Measurements from ENCODE around the gene GSK3B.

- TF ChIP-seq, protein P1, sequence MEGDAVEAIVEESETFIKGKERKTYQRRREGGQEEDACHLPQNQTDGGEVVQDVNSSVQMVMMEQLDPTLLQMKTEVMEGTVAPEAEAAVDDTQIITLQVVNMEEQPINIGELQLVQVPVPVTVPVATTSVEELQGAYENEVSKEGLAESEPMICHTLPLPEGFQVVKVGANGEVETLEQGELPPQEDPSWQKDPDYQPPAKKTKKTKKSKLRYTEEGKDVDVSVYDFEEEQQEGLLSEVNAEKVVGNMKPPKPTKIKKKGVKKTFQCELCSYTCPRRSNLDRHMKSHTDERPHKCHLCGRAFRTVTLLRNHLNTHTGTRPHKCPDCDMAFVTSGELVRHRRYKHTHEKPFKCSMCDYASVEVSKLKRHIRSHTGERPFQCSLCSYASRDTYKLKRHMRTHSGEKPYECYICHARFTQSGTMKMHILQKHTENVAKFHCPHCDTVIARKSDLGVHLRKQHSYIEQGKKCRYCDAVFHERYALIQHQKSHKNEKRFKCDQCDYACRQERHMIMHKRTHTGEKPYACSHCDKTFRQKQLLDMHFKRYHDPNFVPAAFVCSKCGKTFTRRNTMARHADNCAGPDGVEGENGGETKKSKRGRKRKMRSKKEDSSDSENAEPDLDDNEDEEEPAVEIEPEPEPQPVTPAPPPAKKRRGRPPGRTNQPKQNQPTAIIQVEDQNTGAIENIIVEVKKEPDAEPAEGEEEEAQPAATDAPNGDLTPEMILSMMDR (conservative IDR thresholded peaks at IDR 0.05; ENCODE audit: low read depth in 2 of 2), result no peak
- TF ChIP-seq POLR2AphosphoS5 (IDR thresholded peaks at IDR 0.05; ENCODE audit: low read depth) (no peak), EZH2 (IDR thresholded peaks at IDR 0.05; ENCODE audit: low read depth, unreplicated experiment) (no peak), ZNF114 (CRISPR knock-in tag; IDR thresholded peaks at IDR 0.05) (no peak), EZH2phosphoT487 (IDR thresholded peaks at IDR 0.05; ENCODE audit: unreplicated experiment) (no peak), CREB1 (CRISPR knock-in tag; IDR thresholded peaks at IDR 0.05; ENCODE audit: low read depth) (no peak), NANOG (IDR thresholded peaks at IDR 0.05; ENCODE audit: borderline replicate concordance) (no peak), JUNB (IDR thresholded peaks at IDR 0.05; ENCODE audit: unreplicated experiment) (no peak), ZNF331 (CRISPR knock-in tag; IDR thresholded peaks at IDR 0.05; ENCODE audit: low read depth) (no peak), STAT1 (IDR thresholded peaks at IDR 0.05; ENCODE audit: unreplicated experiment) (no peak)
- TF ChIP-seq, protein P2, sequence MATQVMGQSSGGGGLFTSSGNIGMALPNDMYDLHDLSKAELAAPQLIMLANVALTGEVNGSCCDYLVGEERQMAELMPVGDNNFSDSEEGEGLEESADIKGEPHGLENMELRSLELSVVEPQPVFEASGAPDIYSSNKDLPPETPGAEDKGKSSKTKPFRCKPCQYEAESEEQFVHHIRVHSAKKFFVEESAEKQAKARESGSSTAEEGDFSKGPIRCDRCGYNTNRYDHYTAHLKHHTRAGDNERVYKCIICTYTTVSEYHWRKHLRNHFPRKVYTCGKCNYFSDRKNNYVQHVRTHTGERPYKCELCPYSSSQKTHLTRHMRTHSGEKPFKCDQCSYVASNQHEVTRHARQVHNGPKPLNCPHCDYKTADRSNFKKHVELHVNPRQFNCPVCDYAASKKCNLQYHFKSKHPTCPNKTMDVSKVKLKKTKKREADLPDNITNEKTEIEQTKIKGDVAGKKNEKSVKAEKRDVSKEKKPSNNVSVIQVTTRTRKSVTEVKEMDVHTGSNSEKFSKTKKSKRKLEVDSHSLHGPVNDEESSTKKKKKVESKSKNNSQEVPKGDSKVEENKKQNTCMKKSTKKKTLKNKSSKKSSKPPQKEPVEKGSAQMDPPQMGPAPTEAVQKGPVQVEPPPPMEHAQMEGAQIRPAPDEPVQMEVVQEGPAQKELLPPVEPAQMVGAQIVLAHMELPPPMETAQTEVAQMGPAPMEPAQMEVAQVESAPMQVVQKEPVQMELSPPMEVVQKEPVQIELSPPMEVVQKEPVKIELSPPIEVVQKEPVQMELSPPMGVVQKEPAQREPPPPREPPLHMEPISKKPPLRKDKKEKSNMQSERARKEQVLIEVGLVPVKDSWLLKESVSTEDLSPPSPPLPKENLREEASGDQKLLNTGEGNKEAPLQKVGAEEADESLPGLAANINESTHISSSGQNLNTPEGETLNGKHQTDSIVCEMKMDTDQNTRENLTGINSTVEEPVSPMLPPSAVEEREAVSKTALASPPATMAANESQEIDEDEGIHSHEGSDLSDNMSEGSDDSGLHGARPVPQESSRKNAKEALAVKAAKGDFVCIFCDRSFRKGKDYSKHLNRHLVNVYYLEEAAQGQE (IDR thresholded peaks at IDR 0.05; ENCODE audit: unreplicated experiment), result no peak
- TF ChIP-seq, protein P3, sequence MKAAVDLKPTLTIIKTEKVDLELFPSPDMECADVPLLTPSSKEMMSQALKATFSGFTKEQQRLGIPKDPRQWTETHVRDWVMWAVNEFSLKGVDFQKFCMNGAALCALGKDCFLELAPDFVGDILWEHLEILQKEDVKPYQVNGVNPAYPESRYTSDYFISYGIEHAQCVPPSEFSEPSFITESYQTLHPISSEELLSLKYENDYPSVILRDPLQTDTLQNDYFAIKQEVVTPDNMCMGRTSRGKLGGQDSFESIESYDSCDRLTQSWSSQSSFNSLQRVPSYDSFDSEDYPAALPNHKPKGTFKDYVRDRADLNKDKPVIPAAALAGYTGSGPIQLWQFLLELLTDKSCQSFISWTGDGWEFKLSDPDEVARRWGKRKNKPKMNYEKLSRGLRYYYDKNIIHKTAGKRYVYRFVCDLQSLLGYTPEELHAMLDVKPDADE (IDR thresholded peaks at IDR 0.05), result no peak
- TF ChIP-seq, protein P4, sequence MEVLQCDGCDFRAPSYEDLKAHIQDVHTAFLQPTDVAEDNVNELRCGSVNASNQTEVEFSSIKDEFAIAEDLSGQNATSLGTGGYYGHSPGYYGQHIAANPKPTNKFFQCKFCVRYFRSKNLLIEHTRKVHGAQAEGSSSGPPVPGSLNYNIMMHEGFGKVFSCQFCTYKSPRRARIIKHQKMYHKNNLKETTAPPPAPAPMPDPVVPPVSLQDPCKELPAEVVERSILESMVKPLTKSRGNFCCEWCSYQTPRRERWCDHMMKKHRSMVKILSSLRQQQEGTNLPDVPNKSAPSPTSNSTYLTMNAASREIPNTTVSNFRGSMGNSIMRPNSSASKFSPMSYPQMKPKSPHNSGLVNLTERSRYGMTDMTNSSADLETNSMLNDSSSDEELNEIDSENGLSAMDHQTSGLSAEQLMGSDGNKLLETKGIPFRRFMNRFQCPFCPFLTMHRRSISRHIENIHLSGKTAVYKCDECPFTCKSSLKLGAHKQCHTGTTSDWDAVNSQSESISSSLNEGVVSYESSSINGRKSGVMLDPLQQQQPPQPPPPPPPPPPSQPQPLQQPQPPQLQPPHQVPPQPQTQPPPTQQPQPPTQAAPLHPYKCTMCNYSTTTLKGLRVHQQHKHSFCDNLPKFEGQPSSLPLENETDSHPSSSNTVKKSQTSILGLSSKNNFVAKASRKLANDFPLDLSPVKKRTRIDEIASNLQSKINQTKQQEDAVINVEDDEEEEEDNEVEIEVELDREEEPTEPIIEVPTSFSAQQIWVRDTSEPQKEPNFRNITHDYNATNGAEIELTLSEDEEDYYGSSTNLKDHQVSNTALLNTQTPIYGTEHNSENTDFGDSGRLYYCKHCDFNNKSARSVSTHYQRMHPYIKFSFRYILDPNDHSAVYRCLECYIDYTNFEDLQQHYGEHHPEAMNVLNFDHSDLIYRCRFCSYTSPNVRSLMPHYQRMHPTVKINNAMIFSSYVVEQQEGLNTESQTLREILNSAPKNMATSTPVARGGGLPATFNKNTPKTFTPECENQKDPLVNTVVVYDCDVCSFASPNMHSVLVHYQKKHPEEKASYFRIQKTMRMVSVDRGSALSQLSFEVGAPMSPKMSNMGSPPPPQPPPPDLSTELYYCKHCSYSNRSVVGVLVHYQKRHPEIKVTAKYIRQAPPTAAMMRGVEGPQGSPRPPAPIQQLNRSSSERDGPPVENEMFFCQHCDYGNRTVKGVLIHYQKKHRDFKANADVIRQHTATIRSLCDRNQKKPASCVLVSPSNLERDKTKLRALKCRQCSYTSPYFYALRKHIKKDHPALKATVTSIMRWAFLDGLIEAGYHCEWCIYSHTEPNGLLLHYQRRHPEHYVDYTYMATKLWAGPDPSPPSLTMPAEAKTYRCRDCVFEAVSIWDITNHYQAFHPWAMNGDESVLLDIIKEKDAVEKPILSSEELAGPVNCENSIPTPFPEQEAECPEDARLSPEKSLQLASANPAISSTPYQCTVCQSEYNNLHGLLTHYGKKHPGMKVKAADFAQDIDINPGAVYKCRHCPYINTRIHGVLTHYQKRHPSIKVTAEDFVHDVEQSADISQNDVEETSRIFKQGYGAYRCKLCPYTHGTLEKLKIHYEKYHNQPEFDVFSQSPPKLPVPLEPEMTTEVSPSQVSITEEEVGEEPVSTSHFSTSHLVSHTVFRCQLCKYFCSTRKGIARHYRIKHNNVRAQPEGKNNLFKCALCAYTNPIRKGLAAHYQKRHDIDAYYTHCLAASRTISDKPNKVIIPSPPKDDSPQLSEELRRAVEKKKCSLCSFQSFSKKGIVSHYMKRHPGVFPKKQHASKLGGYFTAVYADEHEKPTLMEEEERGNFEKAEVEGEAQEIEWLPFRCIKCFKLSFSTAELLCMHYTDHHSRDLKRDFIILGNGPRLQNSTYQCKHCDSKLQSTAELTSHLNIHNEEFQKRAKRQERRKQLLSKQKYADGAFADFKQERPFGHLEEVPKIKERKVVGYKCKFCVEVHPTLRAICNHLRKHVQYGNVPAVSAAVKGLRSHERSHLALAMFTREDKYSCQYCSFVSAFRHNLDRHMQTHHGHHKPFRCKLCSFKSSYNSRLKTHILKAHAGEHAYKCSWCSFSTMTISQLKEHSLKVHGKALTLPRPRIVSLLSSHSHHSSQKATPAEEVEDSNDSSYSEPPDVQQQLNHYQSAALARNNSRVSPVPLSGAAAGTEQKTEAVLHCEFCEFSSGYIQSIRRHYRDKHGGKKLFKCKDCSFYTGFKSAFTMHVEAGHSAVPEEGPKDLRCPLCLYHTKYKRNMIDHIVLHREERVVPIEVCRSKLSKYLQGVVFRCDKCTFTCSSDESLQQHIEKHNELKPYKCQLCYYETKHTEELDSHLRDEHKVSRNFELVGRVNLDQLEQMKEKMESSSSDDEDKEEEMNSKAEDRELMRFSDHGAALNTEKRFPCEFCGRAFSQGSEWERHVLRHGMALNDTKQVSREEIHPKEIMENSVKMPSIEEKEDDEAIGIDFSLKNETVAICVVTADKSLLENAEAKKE (CRISPR knock-in tag; IDR thresholded peaks at IDR 0.05), result no peak
These were observed 319.8 kb downstream of the GSK3B start for GRCh38 chr3:119774444-119774843.

All from GM23338 (cell line).